ENCODE measurements around the gene RPL34.

Gene RPL34

DNA sequence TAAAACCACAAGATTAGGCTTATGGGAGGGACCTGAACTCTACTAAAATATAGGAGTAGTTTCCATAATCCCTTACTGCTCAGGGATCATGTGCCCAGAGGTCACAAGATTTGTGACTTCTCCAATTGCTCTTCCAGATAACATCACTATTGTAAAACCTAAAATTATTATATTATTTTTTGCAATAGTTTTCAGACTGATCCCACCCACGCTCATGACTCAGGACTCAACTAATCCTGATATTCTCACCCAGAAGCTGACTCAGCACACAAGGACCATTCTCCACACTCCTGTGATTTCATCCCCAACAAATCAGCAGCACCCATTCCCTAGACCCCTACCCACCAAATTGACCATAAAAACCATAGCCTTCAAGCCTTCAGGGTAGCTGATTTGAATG lies 24.0 kb upstream of the RPL34 start:
- TF ChIP-seq, protein P1, sequence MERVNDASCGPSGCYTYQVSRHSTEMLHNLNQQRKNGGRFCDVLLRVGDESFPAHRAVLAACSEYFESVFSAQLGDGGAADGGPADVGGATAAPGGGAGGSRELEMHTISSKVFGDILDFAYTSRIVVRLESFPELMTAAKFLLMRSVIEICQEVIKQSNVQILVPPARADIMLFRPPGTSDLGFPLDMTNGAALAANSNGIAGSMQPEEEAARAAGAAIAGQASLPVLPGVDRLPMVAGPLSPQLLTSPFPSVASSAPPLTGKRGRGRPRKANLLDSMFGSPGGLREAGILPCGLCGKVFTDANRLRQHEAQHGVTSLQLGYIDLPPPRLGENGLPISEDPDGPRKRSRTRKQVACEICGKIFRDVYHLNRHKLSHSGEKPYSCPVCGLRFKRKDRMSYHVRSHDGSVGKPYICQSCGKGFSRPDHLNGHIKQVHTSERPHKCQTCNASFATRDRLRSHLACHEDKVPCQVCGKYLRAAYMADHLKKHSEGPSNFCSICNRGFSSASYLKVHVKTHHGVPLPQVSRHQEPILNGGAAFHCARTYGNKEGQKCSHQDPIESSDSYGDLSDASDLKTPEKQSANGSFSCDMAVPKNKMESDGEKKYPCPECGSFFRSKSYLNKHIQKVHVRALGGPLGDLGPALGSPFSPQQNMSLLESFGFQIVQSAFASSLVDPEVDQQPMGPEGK (CRISPR knock-in tag; IDR thresholded peaks at IDR 0.05; ENCODE audit: borderline replicate concordance), result no peak
- TF ChIP-seq ZNF8 (CRISPR knock-in tag; IDR thresholded peaks at IDR 0.05), result no peak
- no peak for TF ChIP-seq PPARA (CRISPR knock-in tag; IDR thresholded peaks at IDR 0.05; ENCODE audit: borderline replicate concordance)
- no peak for TF ChIP-seq OSR1 (CRISPR knock-in tag; IDR thresholded peaks at IDR 0.05)
- TF ChIP-seq ARNTL (CRISPR knock-in tag; IDR thresholded peaks at IDR 0.05; ENCODE audit: borderline replicate concordance, low read depth), result no peak
- no peak for TF ChIP-seq GLIS3 (CRISPR knock-in tag; IDR thresholded peaks at IDR 0.05)
- no peak for TF ChIP-seq RARB (CRISPR knock-in tag; IDR thresholded peaks at IDR 0.05)
- TF ChIP-seq, protein P2, sequence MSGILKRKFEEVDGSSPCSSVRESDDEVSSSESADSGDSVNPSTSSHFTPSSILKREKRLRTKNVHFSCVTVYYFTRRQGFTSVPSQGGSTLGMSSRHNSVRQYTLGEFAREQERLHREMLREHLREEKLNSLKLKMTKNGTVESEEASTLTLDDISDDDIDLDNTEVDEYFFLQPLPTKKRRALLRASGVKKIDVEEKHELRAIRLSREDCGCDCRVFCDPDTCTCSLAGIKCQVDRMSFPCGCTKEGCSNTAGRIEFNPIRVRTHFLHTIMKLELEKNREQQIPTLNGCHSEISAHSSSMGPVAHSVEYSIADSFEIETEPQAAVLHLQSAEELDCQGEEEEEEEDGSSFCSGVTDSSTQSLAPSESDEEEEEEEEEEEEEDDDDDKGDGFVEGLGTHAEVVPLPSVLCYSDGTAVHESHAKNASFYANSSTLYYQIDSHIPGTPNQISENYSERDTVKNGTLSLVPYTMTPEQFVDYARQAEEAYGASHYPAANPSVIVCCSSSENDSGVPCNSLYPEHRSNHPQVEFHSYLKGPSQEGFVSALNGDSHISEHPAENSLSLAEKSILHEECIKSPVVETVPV (CRISPR knock-in tag; IDR thresholded peaks at IDR 0.05), result no peak
- TF ChIP-seq BACH2 (CRISPR knock-in tag; IDR thresholded peaks at IDR 0.05; ENCODE audit: borderline replicate concordance), result no peak
- no peak for TF ChIP-seq SNAI2 (CRISPR knock-in tag; IDR thresholded peaks at IDR 0.05)
- ATAC-seq, result no peak

DNA sequence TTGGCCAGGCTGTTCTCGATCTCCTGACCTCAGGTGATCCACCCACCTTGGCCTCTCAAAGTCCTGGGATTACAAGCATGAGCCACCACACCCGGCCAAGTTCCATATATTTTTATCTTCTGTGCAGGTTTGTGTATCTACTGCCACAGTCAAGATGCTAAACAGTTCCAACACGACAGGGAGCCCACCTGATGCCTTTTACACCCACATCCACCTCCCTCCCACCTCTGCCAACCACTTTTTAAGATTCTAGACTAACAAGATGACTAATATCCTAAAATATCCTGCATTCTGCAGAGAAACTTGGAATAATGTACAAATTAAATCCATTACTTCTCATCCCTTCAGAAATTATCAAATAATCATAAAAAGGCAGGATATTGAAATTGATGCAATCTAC lies 19.3 kb upstream of the RPL34 start:
- ATAC-seq, result peak; percentile 32; the same call in 1 of the 3 replicates

DNA sequence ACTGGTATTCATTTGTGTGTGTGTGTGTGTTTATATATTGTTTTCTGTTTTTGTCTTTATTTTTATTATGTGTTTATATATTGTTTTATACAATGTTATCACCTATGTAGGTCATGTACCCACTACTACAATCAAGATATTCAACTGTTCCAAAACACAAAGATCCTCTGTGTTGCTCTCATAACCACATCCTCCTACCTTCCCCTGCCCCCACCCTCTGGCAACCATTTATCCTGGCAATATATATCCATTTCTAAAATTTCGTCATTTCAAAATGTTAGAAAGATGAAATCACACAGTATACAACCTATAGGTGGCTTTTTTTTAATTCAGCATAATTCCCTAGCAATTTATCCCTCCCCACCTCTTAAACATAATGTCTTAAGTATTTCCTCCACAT lies 18.8 kb upstream of the RPL34 start:
- TF ChIP-seq ZNF565 (CRISPR knock-in tag; conservative IDR thresholded peaks at IDR 0.05; ENCODE audit: low read depth) (no peak), PPARA (CRISPR knock-in tag; IDR thresholded peaks at IDR 0.05; ENCODE audit: borderline replicate concordance) (no peak), ZC3H10 (CRISPR knock-in tag; IDR thresholded peaks at IDR 0.05) (no peak), ZNF8 (CRISPR knock-in tag; IDR thresholded peaks at IDR 0.05) (no peak), GLIS3 (CRISPR knock-in tag; IDR thresholded peaks at IDR 0.05) (no peak), TCF4 (CRISPR knock-in tag; IDR thresholded peaks at IDR 0.05; ENCODE audit: borderline replicate concordance) (no peak)
- TF ChIP-seq, protein P1 (CRISPR knock-in tag; IDR thresholded peaks at IDR 0.05; ENCODE audit: borderline replicate concordance), result no peak
- TF ChIP-seq, protein P2 (CRISPR knock-in tag; IDR thresholded peaks at IDR 0.05), result no peak
- TF ChIP-seq, protein P3, sequence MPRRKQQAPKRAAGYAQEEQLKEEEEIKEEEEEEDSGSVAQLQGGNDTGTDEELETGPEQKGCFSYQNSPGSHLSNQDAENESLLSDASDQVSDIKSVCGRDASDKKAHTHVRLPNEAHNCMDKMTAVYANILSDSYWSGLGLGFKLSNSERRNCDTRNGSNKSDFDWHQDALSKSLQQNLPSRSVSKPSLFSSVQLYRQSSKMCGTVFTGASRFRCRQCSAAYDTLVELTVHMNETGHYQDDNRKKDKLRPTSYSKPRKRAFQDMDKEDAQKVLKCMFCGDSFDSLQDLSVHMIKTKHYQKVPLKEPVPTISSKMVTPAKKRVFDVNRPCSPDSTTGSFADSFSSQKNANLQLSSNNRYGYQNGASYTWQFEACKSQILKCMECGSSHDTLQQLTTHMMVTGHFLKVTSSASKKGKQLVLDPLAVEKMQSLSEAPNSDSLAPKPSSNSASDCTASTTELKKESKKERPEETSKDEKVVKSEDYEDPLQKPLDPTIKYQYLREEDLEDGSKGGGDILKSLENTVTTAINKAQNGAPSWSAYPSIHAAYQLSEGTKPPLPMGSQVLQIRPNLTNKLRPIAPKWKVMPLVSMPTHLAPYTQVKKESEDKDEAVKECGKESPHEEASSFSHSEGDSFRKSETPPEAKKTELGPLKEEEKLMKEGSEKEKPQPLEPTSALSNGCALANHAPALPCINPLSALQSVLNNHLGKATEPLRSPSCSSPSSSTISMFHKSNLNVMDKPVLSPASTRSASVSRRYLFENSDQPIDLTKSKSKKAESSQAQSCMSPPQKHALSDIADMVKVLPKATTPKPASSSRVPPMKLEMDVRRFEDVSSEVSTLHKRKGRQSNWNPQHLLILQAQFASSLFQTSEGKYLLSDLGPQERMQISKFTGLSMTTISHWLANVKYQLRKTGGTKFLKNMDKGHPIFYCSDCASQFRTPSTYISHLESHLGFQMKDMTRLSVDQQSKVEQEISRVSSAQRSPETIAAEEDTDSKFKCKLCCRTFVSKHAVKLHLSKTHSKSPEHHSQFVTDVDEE (CRISPR knock-in tag; IDR thresholded peaks at IDR 0.05), result no peak
- peak; percentile 32; the same call in 1 of the 3 replicates for ATAC-seq

More for the DNA sequence above, 19.3 kb upstream of the RPL34 start:
- no peak for TF ChIP-seq GLIS3 (CRISPR knock-in tag; IDR thresholded peaks at IDR 0.05)
- TF ChIP-seq, protein P4, sequence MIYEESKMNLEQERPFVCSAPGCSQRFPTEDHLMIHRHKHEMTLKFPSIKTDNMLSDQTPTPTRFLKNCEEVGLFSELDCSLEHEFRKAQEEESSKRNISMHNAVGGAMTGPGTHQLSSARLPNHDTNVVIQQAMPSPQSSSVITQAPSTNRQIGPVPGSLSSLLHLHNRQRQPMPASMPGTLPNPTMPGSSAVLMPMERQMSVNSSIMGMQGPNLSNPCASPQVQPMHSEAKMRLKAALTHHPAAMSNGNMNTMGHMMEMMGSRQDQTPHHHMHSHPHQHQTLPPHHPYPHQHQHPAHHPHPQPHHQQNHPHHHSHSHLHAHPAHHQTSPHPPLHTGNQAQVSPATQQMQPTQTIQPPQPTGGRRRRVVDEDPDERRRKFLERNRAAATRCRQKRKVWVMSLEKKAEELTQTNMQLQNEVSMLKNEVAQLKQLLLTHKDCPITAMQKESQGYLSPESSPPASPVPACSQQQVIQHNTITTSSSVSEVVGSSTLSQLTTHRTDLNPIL (CRISPR knock-in tag; IDR thresholded peaks at IDR 0.05; ENCODE audit: low read depth), result no peak
- TF ChIP-seq ZNF8 (CRISPR knock-in tag; IDR thresholded peaks at IDR 0.05), result no peak
- TF ChIP-seq ISL1 (CRISPR knock-in tag; IDR thresholded peaks at IDR 0.05), result peak; percentile 17; the same call in 1 of the 2 replicates
- TF ChIP-seq ZNF70 (CRISPR knock-in tag; IDR thresholded peaks at IDR 0.05), result no peak

All from SK-N-SH treated with all-trans-retinoic acid at 6 μM for 48 hours (cell line).